NCI-H345 (cell line): Measurements from ENCODE around the gene DGAT2.

Source experiments
- DNase-seq: peaks from one replicate; lab custom pipeline; 2025; lab: John Stamatoyannopoulos, UW

Gene DGAT2

GRCh38 chr11:75780888-75781287, 12.3 kb downstream of the DGAT2 start:
- DNase-seq: no peak

- DNase-seq: no peak
These were observed 12.7 kb downstream of the DGAT2 start for GRCh38 chr11:75781296-75781695.

GRCh38 chr11:75781831-75782230, 13.3 kb downstream of the DGAT2 start:
- no peak for DNase-seq

GRCh38 chr11:75782540-75783263, 14.1 kb downstream of the DGAT2 start:
- DNase-seq: no peak

- DNase-seq: no peak
These were observed 15.0 kb downstream of the DGAT2 start for GRCh38 chr11:75783416-75784084.

GRCh38 chr11:75784085-75784478, 15.5 kb downstream of the DGAT2 start:
- no peak for DNase-seq

GRCh38 chr11:75784506-75784905, 15.9 kb downstream of the DGAT2 start:
- DNase-seq: no peak

- no peak for DNase-seq
These were observed 16.6 kb downstream of the DGAT2 start for GRCh38 chr11:75785187-75785586.

GRCh38 chr11:75786101-75786736, 17.6 kb downstream of the DGAT2 start:
- DNase-seq: no peak

GRCh38 chr11:75789521-75789920, 20.9 kb downstream of the DGAT2 start:
- no peak for DNase-seq

GRCh38 chr11:75790986-75791385, 22.4 kb downstream of the DGAT2 start:
- no peak for DNase-seq

DNA sequence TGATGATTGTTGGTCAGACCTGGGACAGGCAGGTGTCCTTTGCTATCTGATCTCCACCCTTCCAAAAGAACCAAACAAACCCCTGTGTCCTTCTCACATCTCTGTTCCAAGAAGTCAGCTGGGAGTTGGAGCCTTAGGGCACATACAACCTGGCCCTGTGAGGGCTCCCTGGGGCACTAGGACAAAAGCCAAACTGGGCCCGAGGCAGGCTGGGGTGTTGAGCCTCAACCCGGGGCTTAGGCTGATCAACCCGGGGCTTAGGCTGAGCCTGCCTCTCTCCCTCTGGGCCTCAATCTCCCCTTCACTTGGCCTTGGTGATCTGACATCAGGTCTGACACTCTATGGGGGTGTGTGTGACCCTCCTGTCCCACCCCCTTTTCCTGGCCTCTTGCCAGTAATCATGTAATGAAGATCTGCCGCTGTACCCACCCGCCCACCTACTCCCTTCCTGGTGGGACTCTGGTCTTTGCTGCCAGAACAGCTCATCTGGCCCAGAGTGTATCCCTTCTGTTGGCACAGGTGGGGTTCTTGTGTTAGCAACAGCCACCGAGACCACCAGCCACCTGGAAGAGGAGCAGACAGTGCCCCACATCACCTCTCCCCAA, 23.7 kb downstream of the DGAT2 start:
- DNase-seq: no peak

- no peak for DNase-seq
These were observed 24.6 kb downstream of the DGAT2 start for GRCh38 chr11:75792997-75793800.

DNA sequence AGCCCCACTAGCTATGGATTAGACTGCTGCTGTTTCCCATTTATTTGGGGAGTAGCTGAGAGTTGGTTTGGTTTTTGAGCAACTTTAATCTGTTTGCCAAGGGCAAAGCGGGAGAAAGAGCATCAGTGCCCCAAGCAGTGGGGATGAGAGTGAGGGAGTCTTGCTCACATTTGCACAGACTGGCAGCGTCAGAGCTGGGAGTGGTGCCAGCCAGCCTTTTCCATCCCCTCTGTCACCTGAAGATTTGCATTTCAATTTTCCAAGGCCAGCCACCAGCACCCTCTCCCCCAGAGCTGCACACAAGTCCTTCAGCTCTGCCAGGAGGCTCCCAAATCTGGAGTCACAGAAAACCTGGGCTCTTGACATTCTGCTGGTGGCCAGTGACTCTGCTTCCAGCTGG, 25.4 kb downstream of the DGAT2 start:
- peak; percentile 8 for DNase-seq

DNA sequence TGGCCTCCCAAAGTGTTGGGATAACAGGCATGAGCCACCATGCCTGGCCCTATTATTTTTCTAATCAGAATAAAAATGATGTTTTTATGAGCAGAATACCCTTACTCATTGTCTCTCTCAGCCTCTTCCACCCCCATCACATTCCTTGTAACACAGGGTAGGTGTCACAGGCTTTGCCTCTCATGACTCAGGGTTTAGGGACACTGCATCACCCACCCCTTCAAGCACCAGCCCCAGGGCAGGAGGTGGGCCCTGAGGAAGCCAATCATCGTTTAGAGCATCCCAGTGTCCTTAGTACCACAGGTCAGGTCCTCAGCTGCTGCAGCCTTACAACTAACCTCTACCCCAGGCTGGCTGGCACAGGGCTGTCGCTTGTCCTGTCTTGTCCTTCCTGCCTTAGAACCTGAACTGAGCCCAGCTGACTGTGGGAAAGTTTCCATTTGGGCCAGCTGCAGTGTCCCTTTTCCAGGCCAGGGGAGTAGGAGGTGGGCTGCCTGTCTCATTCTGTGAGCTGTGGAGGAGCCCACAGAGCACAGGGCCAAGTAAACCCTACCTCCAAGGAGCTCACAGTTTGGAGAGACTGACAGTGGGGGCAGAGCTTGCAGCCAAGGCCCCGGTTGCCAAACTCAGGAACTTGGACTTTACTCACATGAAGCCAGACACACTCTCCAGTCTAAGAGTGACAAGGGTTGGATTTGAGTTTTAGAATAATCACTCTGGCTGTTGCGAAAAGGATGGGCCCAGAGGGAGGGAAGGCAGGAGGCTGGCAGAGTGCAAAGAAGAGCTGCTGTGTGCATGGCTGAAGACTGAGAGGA, 26.9 kb downstream of the DGAT2 start:
- no peak for DNase-seq

DNA sequence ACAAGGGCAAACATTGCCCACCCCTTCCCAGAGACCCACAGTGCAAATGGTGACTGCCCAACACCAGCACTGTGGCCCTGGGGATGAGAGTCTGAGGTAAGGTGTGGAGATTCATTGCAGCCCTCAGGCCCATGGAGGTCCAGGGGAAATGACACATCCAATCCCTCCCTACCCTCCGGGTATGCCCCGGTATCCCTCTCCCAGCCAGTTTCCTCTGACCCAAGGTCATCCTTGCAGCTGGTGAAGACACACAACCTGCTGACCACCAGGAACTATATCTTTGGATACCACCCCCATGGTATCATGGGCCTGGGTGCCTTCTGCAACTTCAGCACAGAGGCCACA, 27.5 kb downstream of the DGAT2 start:
- DNase-seq: no peak

GRCh38 chr11:75797116-75797515, 28.5 kb downstream of the DGAT2 start:
- no peak for DNase-seq

DNA sequence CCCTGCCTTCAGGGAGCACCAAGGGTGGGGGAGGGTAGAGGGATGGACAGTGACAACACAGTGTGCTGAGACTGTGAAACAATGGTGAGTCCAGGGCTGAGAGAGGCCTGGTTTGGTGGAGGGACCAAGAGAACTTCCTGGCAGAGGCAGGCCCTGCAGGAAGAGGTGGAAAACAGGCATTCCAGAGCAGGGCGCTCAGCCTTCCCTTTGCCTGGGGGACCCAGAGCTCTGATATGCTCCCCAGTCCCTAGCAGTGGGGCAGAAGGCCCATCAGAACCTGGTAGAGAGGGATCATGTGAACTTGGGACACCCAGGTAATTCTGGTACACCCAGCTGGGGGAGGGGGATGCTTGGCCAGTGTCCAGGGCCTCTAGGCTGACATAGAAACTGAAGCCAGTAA, 29.2 kb downstream of the DGAT2 start:
- no peak for DNase-seq

- no peak for DNase-seq
These were observed 31.6 kb downstream of the DGAT2 start for GRCh38 chr11:75800136-75800675.

GRCh38 chr11:75800728-75801361, 32.3 kb downstream of the DGAT2 start:
- DNase-seq: no peak
